Glomerular endothelial cell (primary cell): ENCODE data around the gene UQCC2. TPM values are rescaled to one million over a fixed set of nuclear protein-coding genes. Genes with fewer than 3 reads are reported as not detected.

ENCODE experiments used
- DNase-seq: peaks from one replicate; pipeline ENCODE4 v3.0.0-alpha.2; 2011; ENCODE audit warnings: low read depth, low spot score; ENCODE audit errors: extremely low read depth
- total RNA-seq: library from RNA; depleted of rRNA; stranded (reverse); fragments of >200 nt; gene quantifications from 2 replicates; pipeline ENCODE4 v1.2.3, GENCODE V29; 2015

UQCC2 gene
- 24.6 and 27.0 TPM in 2 replicates for total RNA-seq

GRCh38 chr6:33711140-33712129 is at the start of gene UQCC2:
Gene UQCC2, minus strand, starts transcription at chr6:33711700. Its CDS starts 14 bp downstream, at chr6:33711686.
- peak; percentile 69 for DNase-seq

GRCh38 chr6:33759887-33760629 is 48.6 kb upstream of the UQCC2 start:
- no peak for DNase-seq

GRCh38 chr6:33758815-33759216 is 47.3 kb upstream of the UQCC2 start:
- no peak for DNase-seq

- DNase-seq = no peak
These were observed 46.4 kb upstream of the UQCC2 start for GRCh38 chr6:33757906-33758305.

GRCh38 chr6:33757113-33757512 is 45.6 kb upstream of the UQCC2 start:
- DNase-seq = no peak

- DNase-seq = no peak
These were observed 44.9 kb upstream of the UQCC2 start for GRCh38 chr6:33756211-33756954.

GRCh38 chr6:33755070-33755869 is 43.8 kb upstream of the UQCC2 start:
- no peak for DNase-seq

GRCh38 chr6:33754222-33754621 is 42.7 kb upstream of the UQCC2 start:
- DNase-seq = no peak

GRCh38 chr6:33752646-33753015 is 41.1 kb upstream of the UQCC2 start:
- no peak for DNase-seq

- DNase-seq = no peak
These were observed 40.5 kb upstream of the UQCC2 start for GRCh38 chr6:33751771-33752645.

- no peak for DNase-seq
These were observed 38.9 kb upstream of the UQCC2 start for GRCh38 chr6:33750244-33750991.

GRCh38 chr6:33749401-33749800 is 37.9 kb upstream of the UQCC2 start:
- no peak for DNase-seq

- DNase-seq = no peak
These were observed 37.3 kb upstream of the UQCC2 start for GRCh38 chr6:33748841-33749240.

GRCh38 chr6:33747823-33748222 is 36.3 kb upstream of the UQCC2 start:
- DNase-seq = no peak

- no peak for DNase-seq
These were observed 35.2 kb upstream of the UQCC2 start, which contains the start of gene IP6K3 for GRCh38 chr6:33746651-33747100. Gene IP6K3, minus strand, starts transcription at chr6:33746905. Its CDS starts 11,429 bp downstream, at chr6:33735476.

- DNase-seq = no peak
These were observed 34.6 kb upstream of the UQCC2 start for GRCh38 chr6:33746036-33746600.

- DNase-seq = no peak
These were observed 34.0 kb upstream of the UQCC2 start for GRCh38 chr6:33745548-33745947.
